Esophagus muscularis mucosa (tissue), 4 donors: ENCODE data around the gene TPR. TPM values are rescaled to one million over a fixed set of nuclear protein-coding genes. Genes with fewer than 3 reads are reported as not detected.

Experiments
- DNase-seq: peaks from one replicate; pipeline ENCODE4 v3.0.0-alpha.2; 2017; ENCODE audit errors: extremely low spot score
- H3K27ac ChIP-seq, 4 donors: fragments of 200-600 bp; sonication (generic); replicated peaks in 1 of 4; 1 replicate in 3 of 4; 2 replicates in 1 of 4; pipeline ENCODE4 v1.5.1; 2016 to 2019; ENCODE audit warnings: mild to moderate bottlenecking in 1 of 4
- H3K27me3 ChIP-seq, 4 donors: fragments of 200-600 bp; sonication (generic); one replicate each; pipeline versions ENCODE4 v1.5.1 to v1.6.0; 2016 to 2019
- H3K36me3 ChIP-seq, 4 donors: fragments of 200-600 bp; sonication (generic); one replicate each; pipeline ENCODE4 v1.5.1; 2016 to 2019
- H3K4me1 ChIP-seq, 4 donors: fragments of 200-600 bp; sonication (generic); one replicate each; pipeline ENCODE4 v1.5.1; 2016 to 2019
- H3K4me3 ChIP-seq, 4 donors: fragments of 200-600 bp; sonication (generic); 1 replicate in 2 of 4; 2 replicates in 2 of 4; pipeline ENCODE4 v1.5.1; 2016 to 2019; ENCODE audit warnings: mild to moderate bottlenecking in 4 of 4, moderate library complexity in 1 of 4
- H3K9me3 ChIP-seq, 4 donors: fragments of 200-600 bp; sonication (generic); 1 replicate in 3 of 4; 2 replicates in 1 of 4; pipeline ENCODE4 v1.5.1; 2016 to 2019
- CTCF ChIP-seq, 3 experiments: fragments of 200-600 bp in 2 of 3; fragments of 450-650 bp in 1 of 3; sonication (generic) in 2 of 3; IDR thresholded peaks; one replicate each; pipeline ENCODE4 v1.5.1; 2017 to 2019; ENCODE audit warnings: antibody characterized with exemption in 3 of 3, mild to moderate bottlenecking in 2 of 3, moderate library complexity in 1 of 3
- EP300 ChIP-seq: sonication (generic); formaldehyde crosslinking; IDR thresholded peaks from one replicate; pipeline ENCODE4 v1.6.1; 2017; ENCODE audit warnings: antibody characterized with exemption
- POLR2A ChIP-seq: fragments of 450-650 bp; IDR thresholded peaks from one replicate; pipeline ENCODE4 v1.6.1; 2017; ENCODE audit warnings: antibody characterized with exemption, moderate library complexity, mild to moderate bottlenecking, low read depth
- POLR2AphosphoS5 ChIP-seq, 2 donors: sonication (generic); formaldehyde crosslinking; IDR thresholded peaks; one replicate each; pipeline ENCODE4 v1.6.1; 2017; ENCODE audit warnings: antibody characterized with exemption in 2 of 2
- WGBS: methylation state at CpG from one replicate; pipeline ENCODE4 v1.1.5; 2018; 5-methylcytosine and 5-hydroxymethylcytosine counted together
- intact Hi-C: fragments of 100-400 bp; cut with DNase I; formaldehyde crosslinking; loops from one replicate; pipeline ENCODE4 v1.15.1; 2023
- total RNA-seq, 4 donors: library from RNA; depleted of rRNA; stranded (reverse); fragments of >200 nt; gene quantifications; one replicate each; pipeline versions ENCODE4 v1.1.0 to v1.2.1, GENCODE V29; 2016

Gene TPR
- total RNA-seq, 4 donors from 2014 or later: 61.6 to 78.3 (median 72.8) TPM

GRCh38 chr1:186289943-186290545 is 85.0 kb downstream of the TPR start:
- no peak for TF ChIP-seq POLR2AphosphoS5 (IDR thresholded peaks at IDR 0.05)
- TF ChIP-seq EP300: no peak

GRCh38 chr1:186286615-186287315 is 88.3 kb downstream of the TPR start:
- Histone ChIP-seq H3K27ac (no peak overlapping the region), H3K4me1 (no peaks in the 10 kb centered on the region), H3K4me3 (no peak overlapping the region), H3K9me3 (no peaks in the 10 kb centered on the region), H3K36me3 (no peaks in the 10 kb centered on the region), H3K27me3 (no peaks in the 10 kb centered on the region)
- intact Hi-C loops: no loop called here
- TF ChIP-seq CTCF (IDR thresholded peaks at IDR 0.05): no peak
- no peak for TF ChIP-seq POLR2A
- no peak for TF ChIP-seq EP300
- no peak for TF ChIP-seq POLR2AphosphoS5 (IDR thresholded peaks at IDR 0.05)
- no peak for DNase-seq
- 81% methylated on average over 7 of the region's 7 CpGs for WGBS

More at GRCh38 chr1:186289943-186290545, 85.0 kb downstream of the TPR start:
- 90% methylated on average over 4 of the region's 4 CpGs for WGBS
- intact Hi-C loops: no loop called here
- Histone ChIP-seq H3K4me3 (no peak overlapping the region), H3K36me3 (no peaks in the 10 kb centered on the region), H3K9me3 (no peaks in the 10 kb centered on the region), H3K27ac (no peak overlapping the region), H3K27me3 (no peaks in the 10 kb centered on the region), H3K4me1 (no peaks in the 10 kb centered on the region)
- no peak for DNase-seq

- intact Hi-C loops: no loop called here
- Histone ChIP-seq H3K27ac (no peak overlapping the region), H3K4me1 (no peaks in the 10 kb centered on the region), H3K9me3 (no peaks in the 10 kb centered on the region), H3K4me3 (no peak overlapping the region), H3K36me3 (no peaks in the 10 kb centered on the region), H3K27me3 (no peaks in the 10 kb centered on the region)
- no peak for DNase-seq
- no peak for TF ChIP-seq CTCF (IDR thresholded peaks at IDR 0.05)
- TF ChIP-seq EP300: no peak
- TF ChIP-seq POLR2AphosphoS5 (IDR thresholded peaks at IDR 0.05): no peak
- TF ChIP-seq POLR2A: no peak
- 79% methylated on average over 3 of the region's 3 CpGs for WGBS
Observed at GRCh38 chr1:186283374-186283773, 91.7 kb downstream of the TPR start.

- Histone ChIP-seq H3K4me3 (no peak overlapping the region), H3K27ac (no peak overlapping the region), H3K27me3 (no peaks in the 10 kb centered on the region), H3K9me3 (no peaks in the 10 kb centered on the region), H3K36me3 (no peaks in the 10 kb centered on the region), H3K4me1 (no peaks in the 10 kb centered on the region)
- 71% methylated on average over 8 of the region's 8 CpGs for WGBS
- DNase-seq: no peak
- TF ChIP-seq CTCF (IDR thresholded peaks at IDR 0.05) (no peak), POLR2AphosphoS5 (IDR thresholded peaks at IDR 0.05) (no peak), EP300 (no peak), POLR2A (no peak)
- intact Hi-C loops: no loop called here
Observed at GRCh38 chr1:186282466-186282865, 92.6 kb downstream of the TPR start.

- no peaks in the 10 kb centered on the region for H3K9me3 ChIP-seq
- WGBS: 76% methylated on average over 2 of the region's 2 CpGs
- no peaks in the 10 kb centered on the region for H3K27me3 ChIP-seq
- TF ChIP-seq POLR2AphosphoS5 (IDR thresholded peaks at IDR 0.05): no peak
- no peak for TF ChIP-seq CTCF (IDR thresholded peaks at IDR 0.05)
- no peak for TF ChIP-seq POLR2A
- no peak for TF ChIP-seq EP300
- no peak overlapping the region for H3K4me3 ChIP-seq
- H3K36me3 ChIP-seq: no peaks in the 10 kb centered on the region
- no peak for DNase-seq
- H3K4me1 ChIP-seq: no peaks in the 10 kb centered on the region
- intact Hi-C loops: no loop called here
- no peak overlapping the region for H3K27ac ChIP-seq
Observed at GRCh38 chr1:186275822-186276221, 99.2 kb downstream of the TPR start.
